Stimulated activated CD8-positive, alpha-beta memory T cell treated with anti-CD3 and anti-CD28 coated beads, Interleukin-2, amount 100 ng/mL, for 48 hours (primary cell): ENCODE results near the gene SEPTIN5.
A peak's percentile ranks its signal among the peaks of the same experiment; 100 is the strongest.

ENCODE experiments used
- DNase-seq, 2 donors: peaks; one replicate each; pipeline ENCODE4 v3.0.0-alpha.2; 2020; ENCODE audit warnings: low read depth in 2 of 2

The SEPTIN5 gene

GRCh38 chr22:19705181-19705934, 8.9 kb upstream of the SEPTIN5 start:
- no peak for DNase-seq

- no peak for DNase-seq
Measured at GRCh38 chr22:19706661-19707151, 7.6 kb upstream of the SEPTIN5 start.

- no peak for DNase-seq
Measured at GRCh38 chr22:19707347-19708290, 6.7 kb upstream of the SEPTIN5 start.

- no peak for DNase-seq
Measured at GRCh38 chr22:19708321-19709011, 5.8 kb upstream of the SEPTIN5 start.

- DNase-seq = no peak
Measured at GRCh38 chr22:19709063-19709769, 5.1 kb upstream of the SEPTIN5 start.

DNA sequence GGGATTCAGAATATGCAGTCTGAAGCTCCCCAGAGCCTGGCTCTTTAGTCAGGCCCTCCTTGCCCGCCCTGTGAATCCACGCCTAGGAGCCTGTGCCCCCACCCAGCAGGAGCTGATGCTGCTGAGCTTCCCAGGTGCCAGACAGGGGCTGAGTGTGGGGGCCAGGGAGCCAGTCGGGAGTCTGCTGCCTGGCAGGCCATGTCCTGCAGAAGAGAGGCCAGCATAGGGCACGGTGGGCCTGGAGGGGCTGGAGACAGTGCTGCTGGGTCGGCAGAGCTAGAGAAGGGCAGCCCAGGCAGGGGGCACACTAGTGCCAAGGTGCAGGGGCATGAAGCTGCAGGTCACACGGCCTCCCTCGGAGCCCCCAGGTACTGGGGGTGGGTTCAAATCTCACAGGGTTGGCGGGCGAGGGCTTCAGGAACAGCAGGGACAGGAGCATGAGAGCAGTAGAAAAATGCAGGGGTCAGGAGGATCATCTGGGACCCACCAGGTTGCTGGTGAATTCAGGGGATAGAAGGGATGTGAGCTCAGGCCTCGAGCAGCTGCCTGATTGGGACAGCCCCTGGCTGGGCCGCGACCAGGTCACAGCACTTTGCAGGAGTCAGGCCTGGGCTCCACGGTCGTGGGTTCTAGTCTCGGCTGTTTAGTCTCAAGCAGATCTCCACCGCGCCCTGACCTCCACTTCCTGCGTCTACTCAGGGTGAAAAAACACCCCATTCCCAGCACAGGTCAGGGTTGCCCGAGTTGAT, 4.1 kb upstream of the SEPTIN5 start:
- no peak for DNase-seq

DNA sequence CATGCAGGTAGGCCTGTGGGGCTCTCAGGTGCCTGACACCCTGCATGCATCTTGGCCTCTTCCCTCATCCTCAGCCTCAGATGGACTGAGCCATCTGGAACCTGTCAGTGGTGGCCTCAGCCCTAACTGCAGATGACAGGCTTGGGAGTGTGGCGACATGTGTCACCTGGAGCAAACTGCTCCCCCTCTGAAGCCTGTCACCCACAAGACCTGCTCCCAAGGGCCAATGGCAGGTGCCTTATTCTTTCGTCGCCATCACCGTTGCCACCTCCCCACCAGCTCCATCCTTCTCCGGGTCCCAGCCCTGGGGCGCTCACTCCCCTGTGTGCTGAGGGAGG, 3.6 kb upstream of the SEPTIN5 start:
- DNase-seq = no peak

- DNase-seq = no peak
Measured at GRCh38 chr22:19713245-19713644, 1.1 kb upstream of the SEPTIN5 start.

GRCh38 chr22:19713650-19714311, 522 bp upstream of the SEPTIN5 start:
- DNase-seq = no peak

GRCh38 chr22:19715188-19715930, 1.1 kb downstream of the SEPTIN5 start:
- no peak for DNase-seq

DNA sequence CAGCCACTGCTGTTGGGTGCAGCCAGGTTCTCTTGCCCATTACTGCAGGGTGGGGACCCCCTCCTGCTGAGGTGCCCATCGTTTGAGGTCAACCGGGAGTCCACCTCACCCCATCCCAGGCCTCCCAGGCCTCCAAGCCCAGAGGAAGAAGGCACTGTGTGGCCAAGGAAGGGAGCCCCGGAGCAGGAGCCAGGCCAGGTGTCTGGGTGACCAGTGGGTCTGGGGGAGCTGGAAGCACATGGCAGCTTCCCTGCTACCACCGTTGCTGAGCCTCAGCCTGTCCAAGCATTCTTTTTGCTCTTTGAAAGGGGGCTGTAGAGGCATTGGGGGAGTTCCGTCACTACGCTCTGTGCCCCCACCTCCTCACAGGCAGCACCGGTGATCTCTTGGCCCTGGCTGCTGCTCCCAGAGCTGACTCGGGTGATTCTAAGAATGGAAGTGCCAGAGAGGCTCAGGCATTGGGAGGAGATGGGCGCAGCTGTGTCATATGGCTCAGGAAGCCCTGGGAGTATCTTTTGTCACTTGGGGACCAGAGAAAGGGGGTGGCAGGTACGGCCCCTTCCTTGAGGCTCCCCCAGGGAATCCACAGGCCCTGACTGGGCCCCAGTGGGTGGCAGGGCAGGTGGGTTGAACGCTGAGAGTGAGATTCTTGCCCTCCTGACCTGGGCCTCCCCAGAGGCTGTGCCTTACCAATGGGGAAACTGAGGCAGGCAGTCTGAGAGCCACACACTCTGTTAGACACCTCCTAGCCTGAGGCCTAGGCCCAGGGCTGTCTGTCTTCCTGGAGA, 1.9 kb downstream of the SEPTIN5 start:
- no peak for DNase-seq

DNA sequence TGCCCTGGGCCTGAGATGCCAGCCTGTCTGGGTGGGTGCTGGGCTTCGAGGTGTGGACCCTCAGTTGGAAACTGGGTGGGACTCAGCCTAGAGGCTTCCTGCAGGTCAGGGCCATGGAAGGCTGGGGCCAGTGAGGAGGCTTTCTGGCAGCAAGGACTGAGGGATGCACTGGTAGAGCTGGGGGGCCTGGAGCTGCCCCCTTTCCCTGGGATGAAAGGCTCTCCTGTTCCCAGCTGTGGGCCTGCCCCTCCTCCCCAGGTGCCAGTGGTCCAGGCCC, 2.5 kb downstream of the SEPTIN5 start:
- no peak for DNase-seq

DNA sequence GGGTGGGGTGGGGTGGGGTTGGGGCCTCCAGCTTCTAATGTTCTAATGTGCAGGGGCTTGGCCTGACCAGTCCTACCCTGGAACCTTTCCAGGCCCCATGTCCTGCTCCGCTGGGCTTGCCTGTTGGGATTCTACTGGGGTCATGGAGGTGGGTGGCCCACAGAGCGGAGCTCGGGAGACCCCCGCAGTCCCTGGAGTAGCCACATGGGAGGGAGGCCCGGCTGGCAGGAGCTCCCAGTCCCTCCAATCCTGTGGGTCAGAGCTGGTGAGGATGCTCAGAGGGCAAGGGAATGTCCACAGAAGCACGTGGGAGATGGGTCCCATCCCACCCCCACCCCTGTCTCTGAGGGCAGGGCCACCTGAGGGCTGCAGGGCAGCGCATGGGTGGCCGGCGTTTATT, 2.9 kb downstream of the SEPTIN5 start:
- DNase-seq = no peak

DNA sequence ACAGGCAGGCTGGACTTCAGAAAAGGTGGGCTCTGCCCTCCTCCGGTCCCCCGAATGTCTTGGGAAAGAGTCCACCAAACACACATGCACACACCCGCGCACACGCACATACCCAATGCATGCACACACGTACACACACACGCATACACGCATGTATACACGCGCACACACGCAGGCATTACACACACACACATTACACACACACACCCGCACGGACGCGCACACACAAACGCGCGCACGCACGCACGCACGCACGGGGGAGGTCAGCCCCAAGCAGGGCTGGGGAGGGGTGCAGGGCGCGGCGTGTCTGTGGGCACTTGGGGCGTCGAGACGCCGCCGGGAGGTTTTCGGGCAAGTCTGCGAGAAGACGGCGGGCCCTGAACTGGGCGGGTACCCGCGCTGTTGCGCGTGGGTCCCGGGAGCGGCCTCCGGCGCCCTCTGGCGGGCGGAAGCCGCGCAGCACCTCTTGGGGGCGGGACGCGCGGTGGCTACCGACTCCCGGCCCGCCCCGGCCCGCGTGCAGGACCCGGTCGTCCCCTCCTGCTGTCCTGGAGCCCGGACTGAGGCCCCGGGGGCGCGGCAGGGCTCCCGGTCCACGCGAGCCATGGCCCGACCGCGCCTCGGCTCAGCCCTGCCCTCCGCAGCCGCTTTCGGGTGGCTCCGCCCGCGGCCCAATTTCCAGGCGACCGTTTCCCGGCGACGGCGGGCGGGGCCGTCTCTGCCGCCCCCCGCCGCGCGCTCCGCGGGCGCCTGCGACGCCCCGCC, 3.6 kb downstream of the SEPTIN5 start:
- DNase-seq = peak; percentile 64 to 66

DNA sequence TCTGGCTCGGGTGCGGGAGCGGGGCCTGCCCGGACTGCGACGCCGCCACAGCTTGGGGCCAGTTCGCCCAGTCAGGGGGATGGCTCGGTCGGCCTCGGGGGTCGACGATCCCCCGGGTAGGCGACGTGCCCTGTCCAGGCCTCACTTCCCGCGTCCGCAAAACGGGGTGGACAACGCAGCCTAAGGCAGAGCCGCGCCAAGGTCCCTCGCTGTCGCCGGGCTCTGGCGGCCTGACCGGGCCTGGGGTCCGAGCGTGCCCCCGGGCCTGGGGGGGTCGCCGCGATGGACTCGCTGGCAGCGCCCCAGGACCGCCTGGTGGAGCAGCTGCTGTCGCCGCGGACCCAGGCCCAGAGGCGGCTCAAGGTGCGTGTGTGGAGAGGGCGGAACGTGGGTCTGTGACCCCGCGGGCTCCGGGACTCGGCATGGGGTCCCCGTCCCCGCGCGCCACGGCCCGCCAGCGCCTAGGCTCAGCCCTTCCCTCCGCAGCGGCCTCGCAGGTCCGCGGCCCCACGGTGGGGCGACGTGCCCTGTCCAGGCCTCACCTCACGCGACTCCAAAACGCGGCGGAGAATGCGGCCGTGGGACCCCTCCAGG, 4.2 kb downstream of the SEPTIN5 start:
- no peak for DNase-seq

GRCh38 chr22:19719050-19719482, 4.8 kb downstream of the SEPTIN5 start:
- DNase-seq = no peak

GRCh38 chr22:19719488-19720021, 5.3 kb downstream of the SEPTIN5 start:
- no peak for DNase-seq
